GM21360 (cell line): ENCODE data around the gene KRT33B.

Source experiments
- ATAC-seq: cut with Tn5 transposase; IDR thresholded peaks from one replicate; pipeline ENCODE4 v1.9.1; 2021; ENCODE audit warnings: mild to moderate bottlenecking, moderate library complexity; ENCODE audit not compliant: unreplicated experiment

The KRT33B gene

DNA sequence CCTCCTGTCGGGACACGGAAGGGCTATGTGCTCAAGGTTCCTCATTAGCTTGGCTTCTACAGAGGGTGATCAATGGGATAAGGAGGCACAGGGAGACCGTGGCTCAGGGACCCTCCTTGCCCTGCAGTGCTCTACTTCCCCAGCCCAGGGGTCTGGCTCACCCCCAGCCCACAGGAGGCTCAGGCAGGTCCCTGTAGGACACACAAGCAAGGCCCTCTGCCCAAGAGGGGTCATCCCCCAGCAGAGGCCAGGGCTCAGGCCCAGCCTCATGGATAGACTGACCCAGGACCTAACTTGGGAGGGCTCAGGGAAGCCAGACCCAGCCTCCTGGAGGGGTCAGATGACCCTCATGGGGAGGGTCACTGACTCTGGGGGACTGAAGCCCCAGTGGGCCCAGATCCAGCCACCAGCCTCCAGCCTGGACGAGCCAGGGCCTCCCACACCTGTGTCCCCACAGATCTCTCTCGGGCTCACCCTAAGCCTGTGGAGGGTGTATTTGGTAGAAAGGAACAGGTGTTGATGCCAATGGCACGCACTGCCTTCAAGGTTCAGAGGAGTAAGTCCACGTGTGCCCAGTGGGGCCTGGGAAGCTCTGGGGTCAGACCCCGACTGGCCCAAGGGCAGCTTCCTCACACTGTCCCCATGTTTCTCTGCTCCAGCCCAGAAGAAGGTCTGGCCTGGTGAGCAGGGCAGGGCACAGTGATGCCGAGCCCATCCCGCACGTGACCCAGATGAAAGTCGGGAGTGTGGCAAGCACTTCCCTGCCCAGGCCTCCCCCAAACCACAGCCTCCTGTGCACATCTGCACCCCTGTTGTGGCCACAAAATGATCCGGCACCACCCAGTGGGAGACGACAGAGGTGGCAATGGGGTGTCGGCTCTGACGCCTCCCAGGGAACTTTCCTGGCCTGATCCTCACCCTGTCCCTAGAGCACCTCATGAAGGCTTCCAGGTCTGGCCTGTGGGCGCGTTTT is 43.2 kb downstream of the KRT33B start:
- no peak for ATAC-seq

DNA sequence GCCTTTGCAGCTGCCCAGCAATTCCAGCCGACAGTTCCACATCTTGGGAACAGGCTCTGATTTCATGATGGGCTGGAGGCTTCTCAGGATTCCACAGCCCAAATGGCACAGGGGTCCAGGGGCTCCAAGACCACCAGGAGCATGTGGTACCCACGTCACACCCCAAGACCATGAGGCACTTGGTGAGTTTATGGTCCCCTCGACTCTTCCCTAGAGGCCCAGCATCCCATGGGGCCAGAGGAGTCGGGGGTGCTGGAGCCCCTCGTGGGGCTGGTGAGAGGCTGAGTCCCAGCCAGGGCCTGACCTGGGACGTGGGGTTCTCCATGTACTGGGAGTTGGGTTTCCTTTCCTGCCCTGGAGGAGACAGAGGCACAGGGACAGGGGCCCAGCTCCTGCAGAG is 44.0 kb downstream of the KRT33B start:
- no peak for ATAC-seq

DNA sequence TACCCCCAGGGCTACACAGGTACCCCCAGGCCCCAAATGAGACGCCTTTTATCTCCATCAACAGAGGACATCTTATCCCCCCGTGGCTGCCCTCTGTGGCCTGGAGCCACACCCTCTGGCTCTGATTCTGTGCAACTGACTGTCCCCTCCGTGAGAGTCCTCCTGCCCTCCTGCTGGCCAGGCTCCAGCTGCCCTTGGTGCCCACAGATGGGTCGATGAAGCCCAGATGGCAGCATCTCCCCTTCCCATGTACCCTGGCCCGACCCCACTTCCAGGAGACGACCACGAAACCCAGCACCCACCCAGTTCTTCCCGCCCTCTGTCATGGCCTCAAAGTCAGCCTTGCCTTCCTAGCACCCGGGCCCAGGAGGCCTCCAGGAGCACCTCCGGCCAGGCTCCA is 44.5 kb downstream of the KRT33B start:
- no peak for ATAC-seq

DNA sequence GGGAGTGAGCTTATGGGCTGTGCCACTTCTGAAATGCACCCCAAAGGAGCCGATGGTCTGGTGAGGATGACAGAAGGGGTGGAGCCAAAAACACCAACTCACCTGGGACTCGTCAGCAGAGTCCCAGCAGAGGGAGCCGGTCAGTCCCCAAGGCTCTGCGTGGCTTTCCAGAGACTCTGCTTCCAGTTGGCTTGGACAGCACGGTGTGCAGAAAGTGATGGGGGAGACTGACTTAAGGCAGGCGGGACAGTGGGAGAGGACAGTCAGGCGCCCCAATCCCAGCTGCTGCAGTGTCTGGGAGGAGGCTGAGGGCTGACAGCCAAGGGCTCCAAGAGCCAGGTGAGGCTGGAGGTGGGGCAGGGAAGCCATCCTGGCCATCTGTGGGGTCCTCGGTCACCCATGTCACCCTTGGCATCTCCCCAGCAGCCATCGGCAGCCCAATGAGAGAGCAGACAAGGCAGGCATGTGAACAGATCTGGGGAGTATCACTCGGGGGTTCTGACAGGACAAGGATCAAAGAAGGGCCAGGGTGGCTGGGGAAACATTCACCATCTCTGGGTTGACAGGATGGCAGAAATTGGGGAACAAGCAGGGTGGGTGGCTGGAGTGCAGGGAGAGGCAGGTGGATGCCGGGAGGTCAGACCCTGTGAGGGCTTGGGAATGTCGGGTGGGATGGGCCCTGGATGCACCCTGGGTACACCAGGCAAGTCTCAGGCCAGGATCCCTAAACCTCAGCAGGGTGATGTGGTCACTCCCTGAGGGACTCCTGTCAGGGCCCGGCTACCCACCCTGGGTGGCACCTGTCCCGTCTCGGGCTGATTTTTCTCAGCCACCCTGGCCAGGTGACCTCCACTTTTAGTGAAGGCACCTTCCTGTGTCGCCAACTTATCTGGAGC is 45.2 kb downstream of the KRT33B start:
- no peak for ATAC-seq

DNA sequence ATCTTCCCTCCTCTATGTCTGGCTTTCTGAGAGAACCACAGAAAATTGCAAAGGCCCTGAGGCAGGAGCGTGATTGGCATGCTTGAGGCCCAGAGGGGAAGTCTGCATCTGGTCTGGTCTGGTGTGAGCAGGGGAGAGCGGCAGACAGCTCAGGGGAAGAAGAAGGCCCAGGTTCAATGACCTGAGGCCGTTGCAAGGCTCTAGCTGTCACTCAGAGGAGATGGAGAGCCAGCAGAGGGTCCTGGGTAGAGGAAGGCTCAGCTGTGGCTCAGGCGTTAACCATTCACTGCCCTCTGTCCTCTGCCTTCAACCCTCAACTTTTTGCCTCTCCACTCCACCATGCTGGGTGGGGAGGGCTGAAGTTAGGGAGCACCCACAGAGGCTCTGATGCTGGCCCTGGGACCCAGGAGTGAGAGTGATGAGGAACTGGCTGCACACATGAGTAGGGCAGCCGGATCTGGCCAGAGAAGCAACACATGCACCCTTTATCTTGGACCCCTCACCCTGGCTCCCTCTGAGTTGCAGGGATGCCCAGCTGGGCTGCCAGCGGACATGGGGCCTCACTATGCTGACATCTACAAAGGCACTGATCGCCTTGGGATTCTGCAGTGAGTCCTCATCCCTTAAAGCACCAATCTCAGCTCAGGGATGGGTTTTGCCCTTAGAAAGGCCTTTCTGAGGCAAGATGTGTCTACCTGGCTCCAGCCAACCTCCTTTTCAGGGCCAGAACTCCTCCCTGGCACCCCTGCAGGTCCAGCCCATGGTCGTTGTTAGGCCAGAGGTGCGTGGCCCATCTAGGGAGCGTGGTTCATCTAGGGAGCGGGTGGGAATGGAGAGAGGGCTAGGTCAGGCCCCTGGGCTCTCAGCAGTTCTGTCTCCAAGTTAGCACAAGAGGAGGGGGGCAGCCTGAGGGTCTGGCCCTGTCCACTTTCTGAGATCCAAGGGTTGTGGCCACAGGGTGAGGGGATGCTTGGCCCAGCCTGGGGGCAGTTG is 46.4 kb downstream of the KRT33B start:
- ATAC-seq: no peak

DNA sequence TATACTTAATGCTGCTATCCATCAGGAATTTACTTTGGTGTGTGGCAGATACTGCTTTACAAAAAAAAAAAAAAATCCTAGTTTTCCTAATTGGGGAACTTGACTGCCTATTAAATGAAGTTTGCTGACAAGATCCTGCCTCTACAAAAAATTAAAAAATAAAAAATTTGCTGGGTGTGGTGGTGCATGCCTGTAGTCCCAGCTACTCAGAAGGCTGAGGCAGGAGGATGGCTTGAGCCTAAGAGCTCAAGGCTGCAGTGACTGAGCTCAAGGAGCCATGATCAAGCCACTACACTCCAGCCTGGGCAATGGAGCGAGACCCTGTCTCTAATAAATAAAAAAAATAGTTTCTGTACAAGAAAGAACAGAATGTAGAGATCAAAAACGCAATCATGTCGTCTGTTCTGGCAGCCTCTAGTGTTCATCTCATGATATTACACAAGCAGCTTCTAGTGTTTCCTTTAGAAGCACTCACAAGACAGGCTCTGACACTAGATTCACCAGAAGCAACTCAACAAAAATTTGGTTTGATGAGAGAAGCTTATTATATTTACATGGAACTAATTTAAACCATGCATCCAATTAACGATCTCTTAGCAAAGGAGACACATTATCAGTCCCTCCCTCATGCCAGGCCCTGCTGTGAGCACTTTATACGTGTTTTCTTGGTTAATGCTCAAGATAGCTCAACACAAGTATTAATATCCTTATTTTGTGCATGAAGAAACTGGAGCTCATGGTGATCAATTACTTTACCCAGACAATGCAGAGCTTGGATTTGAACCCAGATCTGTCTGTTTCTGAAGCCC is 47.3 kb downstream of the KRT33B start:
- ATAC-seq: no peak

DNA sequence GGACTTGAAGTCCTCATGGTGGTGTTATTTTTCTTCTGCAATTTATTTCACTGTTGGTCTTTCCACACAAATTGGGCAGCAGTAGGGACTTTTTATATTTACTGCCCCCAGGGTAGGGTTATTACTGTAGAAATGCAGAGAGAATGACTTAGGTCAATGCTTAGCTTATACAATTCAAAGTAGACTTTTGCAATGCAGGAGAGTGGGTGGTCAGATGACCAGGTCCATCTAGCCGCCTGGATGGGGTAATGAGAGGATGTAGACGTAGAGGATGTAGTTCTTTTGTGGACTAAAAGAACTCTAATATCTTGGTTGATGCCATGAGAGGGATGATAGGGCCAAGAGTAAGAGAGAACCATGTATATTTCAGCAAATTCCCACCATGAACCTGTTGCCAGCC is 51.4 kb downstream of the KRT33B start:
- no peak for ATAC-seq

DNA sequence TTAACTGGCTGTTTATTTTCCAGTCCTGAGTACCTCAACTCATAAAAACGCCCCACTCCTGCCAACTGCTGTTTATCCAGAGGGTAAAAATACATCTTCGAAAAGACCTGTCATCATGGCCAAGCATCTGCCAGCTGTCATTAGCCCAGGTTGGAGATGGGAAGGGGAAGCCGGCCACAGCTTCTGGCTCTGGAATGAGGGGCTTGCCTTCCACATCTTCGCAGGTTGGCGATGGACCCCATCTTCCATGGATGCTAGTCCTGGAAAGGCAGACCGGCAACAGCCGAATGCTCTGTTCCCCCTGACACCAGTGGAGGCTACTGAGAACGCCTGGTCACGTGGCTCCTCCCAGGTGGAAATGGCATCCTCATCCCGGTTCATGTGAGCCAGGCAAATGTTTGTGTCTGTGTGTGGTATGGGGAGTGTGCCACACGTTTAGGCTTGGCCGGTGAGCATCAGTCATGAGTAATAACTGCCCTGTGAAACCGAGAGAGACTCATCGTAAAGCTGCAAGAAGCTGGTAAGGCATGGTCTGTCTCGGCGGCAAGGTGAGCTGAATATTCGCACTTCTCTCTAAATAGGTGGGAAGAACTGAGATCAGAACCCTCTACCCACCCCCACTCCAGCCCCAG is 53.7 kb downstream of the KRT33B start:
- no peak for ATAC-seq

DNA sequence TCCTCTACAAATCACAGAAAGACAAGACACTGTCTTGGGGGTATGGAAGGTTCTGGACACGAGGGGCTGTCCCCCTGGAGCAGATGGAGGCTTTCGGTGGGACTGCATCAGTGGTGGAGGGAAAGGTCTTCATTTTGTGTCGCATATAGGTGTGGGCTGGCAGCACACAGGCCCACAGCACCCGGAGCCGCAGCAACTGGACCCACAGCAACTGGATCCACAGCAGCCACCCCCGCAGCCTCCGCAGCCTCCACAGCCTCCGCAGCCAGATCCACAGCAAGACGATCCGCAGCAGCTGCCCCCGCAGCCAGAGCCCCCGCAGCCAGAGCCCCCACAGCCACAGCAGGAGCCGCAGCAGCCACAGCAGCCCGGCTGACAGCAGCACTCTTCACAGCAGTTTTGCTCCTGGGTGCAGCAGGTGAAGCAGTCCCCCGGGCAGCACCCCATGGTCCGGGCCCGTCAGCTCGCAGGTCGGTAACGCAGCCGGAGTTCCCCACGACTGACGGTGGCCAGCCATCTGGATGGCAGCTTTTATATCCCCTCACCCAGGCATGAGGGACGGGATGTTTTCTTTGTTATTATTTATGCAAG is 54.3 kb downstream of the KRT33B start, which contains the start of gene KRTAP17-1:
Gene KRTAP17-1, minus strand, starts transcription at position 507 of the 591 bp plus-strand sequence. Its CDS starts 60 bp downstream, at position 447.
- no peak for ATAC-seq
